HG03558 (cell line): ENCODE data around the gene CEP41.
"Not testable (repeated sequence)": the region's sequence is repeated elsewhere in the genome, so short reads cannot be mapped to it uniquely, and the experiment has no call there.

Experiments used
- ATAC-seq: cut with Tn5 transposase; IDR thresholded peaks from one replicate; pipeline ENCODE4 v1.9.1; 2021; ENCODE audit warnings: moderate number of reproducible peaks; ENCODE audit not compliant: unreplicated experiment; ENCODE audit errors: extremely low read depth

Gene CEP41

GRCh38 chr7:130377178-130377577 lies 63.6 kb downstream of the CEP41 start:
- no peak for ATAC-seq

- ATAC-seq: not testable (repeated sequence)
These were observed 64.4 kb downstream of the CEP41 start for GRCh38 chr7:130376461-130376860.

- no peak for ATAC-seq
These were observed 66.3 kb downstream of the CEP41 start for GRCh38 chr7:130374507-130374906.

GRCh38 chr7:130372402-130373165 lies 68.2 kb downstream of the CEP41 start:
- ATAC-seq: no peak

- ATAC-seq: no peak
These were observed 69.8 kb downstream of the CEP41 start for GRCh38 chr7:130371046-130371445.

GRCh38 chr7:130369831-130370550 lies 70.8 kb downstream of the CEP41 start:
- no peak for ATAC-seq

- ATAC-seq: no peak
These were observed 71.6 kb downstream of the CEP41 start for GRCh38 chr7:130369110-130369711.

GRCh38 chr7:130367836-130368746 lies 72.7 kb downstream of the CEP41 start:
- ATAC-seq: no peak

GRCh38 chr7:130367088-130367755 lies 73.6 kb downstream of the CEP41 start:
- no peak for ATAC-seq

GRCh38 chr7:130366564-130366963 lies 74.3 kb downstream of the CEP41 start:
- no peak for ATAC-seq

GRCh38 chr7:130365511-130366441 lies 75.0 kb downstream of the CEP41 start:
- ATAC-seq: no peak

GRCh38 chr7:130365088-130365487 lies 75.7 kb downstream of the CEP41 start:
- no peak for ATAC-seq

GRCh38 chr7:130364451-130364850 lies 76.4 kb downstream of the CEP41 start:
- ATAC-seq: no peak

- no peak for ATAC-seq
These were observed 77.6 kb downstream of the CEP41 start for GRCh38 chr7:130363026-130363847.

GRCh38 chr7:130362251-130362816 lies 78.5 kb downstream of the CEP41 start:
- ATAC-seq: no peak

- ATAC-seq: no peak
These were observed 79.1 kb downstream of the CEP41 start for GRCh38 chr7:130361681-130362080.

- ATAC-seq: no peak
These were observed 80.3 kb downstream of the CEP41 start for GRCh38 chr7:130360518-130360917.
